Measurements from ENCODE around the gene MSTO1.
"Not testable (repeated sequence)": the region's sequence is repeated elsewhere in the genome, so short reads cannot be mapped to it uniquely, and the experiment has no call there.

The MSTO1 gene

GRCh38 chr1:155613226-155613625 lies 3.2 kb downstream of the MSTO1 start:
- not testable (repeated sequence) for DNase-seq (ENCODE audit: low spot score)

- DNase-seq (ENCODE audit: low spot score) = no peak
Observed at GRCh38 chr1:155622191-155622590, 12.2 kb downstream of the MSTO1 start.

- DNase-seq (ENCODE audit: low spot score) = no peak
Observed at GRCh38 chr1:155623357-155623756, 13.3 kb downstream of the MSTO1 start.

GRCh38 chr1:155626428-155626827 lies 16.4 kb downstream of the MSTO1 start:
- not testable (repeated sequence) for DNase-seq (ENCODE audit: low spot score)

- no peak for DNase-seq (ENCODE audit: low spot score)
Observed at GRCh38 chr1:155636397-155637153, 26.6 kb downstream of the MSTO1 start.

GRCh38 chr1:155640367-155640766 lies 30.3 kb downstream of the MSTO1 start:
- no peak for DNase-seq (ENCODE audit: low spot score)

- not testable (repeated sequence) for DNase-seq (ENCODE audit: low spot score)
Observed at GRCh38 chr1:155642559-155643180, 32.7 kb downstream of the MSTO1 start.

GRCh38 chr1:155643230-155643629 lies 33.2 kb downstream of the MSTO1 start:
- DNase-seq (ENCODE audit: low spot score) = no peak

GRCh38 chr1:155645034-155645598 lies 35.1 kb downstream of the MSTO1 start:
- DNase-seq (ENCODE audit: low spot score) = no peak

GRCh38 chr1:155645648-155646047 lies 35.6 kb downstream of the MSTO1 start:
- DNase-seq (ENCODE audit: low spot score) = no peak

- DNase-seq (ENCODE audit: low spot score) = no peak
Observed at GRCh38 chr1:155646307-155646706, 36.3 kb downstream of the MSTO1 start.

- DNase-seq (ENCODE audit: low spot score) = no peak
Observed at GRCh38 chr1:155648207-155649147, 38.5 kb downstream of the MSTO1 start.

- no peak for DNase-seq (ENCODE audit: low spot score)
Observed at GRCh38 chr1:155649676-155650075, 39.7 kb downstream of the MSTO1 start.

- DNase-seq (ENCODE audit: low spot score) = no peak
Observed at GRCh38 chr1:155650231-155650757, 40.3 kb downstream of the MSTO1 start.

- no peak for DNase-seq (ENCODE audit: low spot score)
Observed at GRCh38 chr1:155651861-155652661, 42.0 kb downstream of the MSTO1 start.

- DNase-seq (ENCODE audit: low spot score) = no peak
Observed at GRCh38 chr1:155652951-155653350, 42.9 kb downstream of the MSTO1 start.

GRCh38 chr1:155657463-155657862 lies 47.4 kb downstream of the MSTO1 start:
- no peak for DNase-seq (ENCODE audit: low spot score)

GRCh38 chr1:155661239-155661638 lies 51.2 kb downstream of the MSTO1 start:
- DNase-seq (ENCODE audit: low spot score) = not testable (repeated sequence)

All from CD4-positive, alpha-beta T cell treated with Interleukin-6 at 100 ng/mL for 8 hours (primary cell).